DND-41 (cell line): ENCODE measurements around the gene FPR2.

ENCODE experiments used
- ATAC-seq: fragments of 200-7000 bp; cut with Tn5 transposase; 3 replicates; pipeline ENCODE4 v1.9.1; 2021; ENCODE audit warnings: low read depth; ENCODE audit not compliant: insufficient read depth
- DNase-seq: peaks from one replicate; pipeline ENCODE4 v3.0.0-alpha.2; 2020
- H2AFZ ChIP-seq: 2 replicates; pipeline ENCODE4 v1.6.0; 2012; ENCODE audit warnings: low read depth, low read length
- H3K27ac ChIP-seq: 2 replicates; pipeline ENCODE4 v1.5.1; 2012; ENCODE audit warnings: low read length, inconsistent platforms
- H3K27me3 ChIP-seq: fragments of 200-600 bp; sonication (generic); 2 replicates; pipeline ENCODE4 v1.6.0; 2012; ENCODE audit warnings: low read length, mild to moderate bottlenecking, inconsistent platforms; ENCODE audit not compliant: insufficient read depth, poor library complexity
- H3K36me3 ChIP-seq: 2 replicates; pipeline ENCODE4 v1.5.1; 2012; ENCODE audit warnings: low read length, inconsistent platforms; ENCODE audit not compliant: insufficient read depth
- H3K4me1 ChIP-seq: 2 replicates; pipeline ENCODE4 v1.5.1; 2012; ENCODE audit warnings: mild to moderate bottlenecking, low read length; ENCODE audit not compliant: insufficient read depth
- H3K4me2 ChIP-seq: 2 replicates; pipeline ENCODE4 v1.6.0; 2012; ENCODE audit warnings: mild to moderate bottlenecking, moderate library complexity, low read length, inconsistent platforms; ENCODE audit not compliant: insufficient read depth
- H3K4me3 ChIP-seq, 2 experiments: fragments of 200-600 bp in 1 of 2; shearing (Covaris generic) in 1 of 2; 2 replicates each; pipeline ENCODE4 v1.5.1; 2012 to 2016; ENCODE audit warnings: inconsistent platforms in 2 of 2, low read length in 2 of 2, mild to moderate bottlenecking in 2 of 2, low read depth in 1 of 2, moderate library complexity in 1 of 2
- H3K79me2 ChIP-seq: 2 replicates; pipeline ENCODE4 v1.6.0; 2012; ENCODE audit warnings: low read length, inconsistent platforms; ENCODE audit not compliant: insufficient read depth
- H3K9ac ChIP-seq: 2 replicates; pipeline ENCODE4 v1.6.0; 2012; ENCODE audit warnings: low read depth, mild to moderate bottlenecking, inconsistent platforms, low read length, moderate library complexity
- H3K9me3 ChIP-seq: 2 replicates; pipeline ENCODE4 v1.5.1; 2012; ENCODE audit warnings: low read length, moderate library complexity, mild to moderate bottlenecking, inconsistent platforms; ENCODE audit not compliant: insufficient read depth, severe bottlenecking
- H4K20me1 ChIP-seq: 2 replicates; pipeline ENCODE4 v1.6.0; 2012; ENCODE audit warnings: low read length; ENCODE audit not compliant: insufficient read depth
- EZH2 ChIP-seq: IDR thresholded peaks from 3 replicates; pipeline ENCODE4 v1.6.1; 2012; ENCODE audit warnings: borderline replicate concordance, low read depth, mild to moderate bottlenecking, moderate library complexity, low read length, inconsistent platforms; ENCODE audit not compliant: severe bottlenecking
- TF ChIP-seq, protein P1 (sequence below): IDR thresholded peaks from 2 replicates; pipeline ENCODE4 v1.5.1; 2012; ENCODE audit warnings: borderline replicate concordance, low read length, moderate library complexity, mild to moderate bottlenecking; ENCODE audit not compliant: poor library complexity, severe bottlenecking; ENCODE audit errors: extremely low read depth

FPR2 gene

GRCh38 chr19:51724543-51724942 lies 36.4 kb upstream of the FPR2 start:
- H2AFZ ChIP-seq: no peak overlapping the region

GRCh38 chr19:51726049-51726448 lies 34.9 kb upstream of the FPR2 start:
- no peak for ATAC-seq

More at GRCh38 chr19:51724543-51724942, 36.4 kb upstream of the FPR2 start:
- TF ChIP-seq, protein P1, sequence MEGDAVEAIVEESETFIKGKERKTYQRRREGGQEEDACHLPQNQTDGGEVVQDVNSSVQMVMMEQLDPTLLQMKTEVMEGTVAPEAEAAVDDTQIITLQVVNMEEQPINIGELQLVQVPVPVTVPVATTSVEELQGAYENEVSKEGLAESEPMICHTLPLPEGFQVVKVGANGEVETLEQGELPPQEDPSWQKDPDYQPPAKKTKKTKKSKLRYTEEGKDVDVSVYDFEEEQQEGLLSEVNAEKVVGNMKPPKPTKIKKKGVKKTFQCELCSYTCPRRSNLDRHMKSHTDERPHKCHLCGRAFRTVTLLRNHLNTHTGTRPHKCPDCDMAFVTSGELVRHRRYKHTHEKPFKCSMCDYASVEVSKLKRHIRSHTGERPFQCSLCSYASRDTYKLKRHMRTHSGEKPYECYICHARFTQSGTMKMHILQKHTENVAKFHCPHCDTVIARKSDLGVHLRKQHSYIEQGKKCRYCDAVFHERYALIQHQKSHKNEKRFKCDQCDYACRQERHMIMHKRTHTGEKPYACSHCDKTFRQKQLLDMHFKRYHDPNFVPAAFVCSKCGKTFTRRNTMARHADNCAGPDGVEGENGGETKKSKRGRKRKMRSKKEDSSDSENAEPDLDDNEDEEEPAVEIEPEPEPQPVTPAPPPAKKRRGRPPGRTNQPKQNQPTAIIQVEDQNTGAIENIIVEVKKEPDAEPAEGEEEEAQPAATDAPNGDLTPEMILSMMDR: no peak
- TF ChIP-seq EZH2: no peak
- DNase-seq (no peak), ATAC-seq (no peak)
- Histone ChIP-seq H3K4me3 (no peak overlapping the region), H3K4me1 (no peaks in the 10 kb centered on the region), H3K27ac (no peak overlapping the region), H3K4me2 (no peak overlapping the region), H4K20me1 (peaks cover 2% of the 10 kb centered on the region; the same call in 1 of the 2 replicates), H3K27me3 (no peaks in the 10 kb centered on the region), H3K36me3 (no peaks in the 10 kb centered on the region), H3K9me3 (no peaks in the 10 kb centered on the region), H3K79me2 (no peaks in the 10 kb centered on the region), H3K9ac (no peak overlapping the region)

GRCh38 chr19:51727349-51727880 lies 33.6 kb upstream of the FPR2 start:
- no peak overlapping the region for H3K9ac ChIP-seq
- H3K4me2 ChIP-seq: no peak overlapping the region
- H3K27ac ChIP-seq: no peak overlapping the region
- no peak overlapping the region for H3K4me3 ChIP-seq
- no peaks in the 10 kb centered on the region for H3K27me3 ChIP-seq
- no peaks in the 10 kb centered on the region for H3K4me1 ChIP-seq
- H3K9me3 ChIP-seq: peaks cover 4% of the 10 kb centered on the region
- no peak for TF ChIP-seq EZH2
- TF ChIP-seq, protein P1: no peak
- DNase-seq (no peak), ATAC-seq (no peak)
- H3K79me2 ChIP-seq: no peaks in the 10 kb centered on the region
- H3K36me3 ChIP-seq: no peaks in the 10 kb centered on the region
- H4K20me1 ChIP-seq: peaks cover 2% of the 10 kb centered on the region; the same call in 1 of the 2 replicates
- H2AFZ ChIP-seq: no peak overlapping the region

More at GRCh38 chr19:51726049-51726448, 34.9 kb upstream of the FPR2 start:
- Histone ChIP-seq H3K4me3 (no peak overlapping the region), H3K27ac (no peak overlapping the region), H3K79me2 (no peaks in the 10 kb centered on the region), H4K20me1 (peaks cover 2% of the 10 kb centered on the region; the same call in 1 of the 2 replicates), H3K36me3 (no peaks in the 10 kb centered on the region), H3K4me1 (no peaks in the 10 kb centered on the region), H3K27me3 (no peaks in the 10 kb centered on the region), H3K9ac (no peak overlapping the region), H3K4me2 (no peak overlapping the region), H2AFZ (no peak overlapping the region), H3K9me3 (peaks cover 4% of the 10 kb centered on the region)
- TF ChIP-seq EZH2: no peak
- TF ChIP-seq, protein P1: no peak
- no peak for DNase-seq

- no peak overlapping the region for H3K27ac ChIP-seq
- no peaks in the 10 kb centered on the region for H3K27me3 ChIP-seq
- no peak for DNase-seq
- H4K20me1 ChIP-seq: peaks cover 2% of the 10 kb centered on the region; the same call in 1 of the 2 replicates
- H3K4me2 ChIP-seq: no peak overlapping the region
- no peaks in the 10 kb centered on the region for H3K79me2 ChIP-seq
- no peak for ATAC-seq
- H3K9me3 ChIP-seq: peaks cover 4% of the 10 kb centered on the region
- H3K4me1 ChIP-seq: no peaks in the 10 kb centered on the region
- H3K4me3 ChIP-seq: no peak overlapping the region
- H3K36me3 ChIP-seq: no peaks in the 10 kb centered on the region
- TF ChIP-seq, protein P1: no peak
- TF ChIP-seq EZH2: no peak
- H2AFZ ChIP-seq: no peak overlapping the region
- H3K9ac ChIP-seq: no peak overlapping the region
Observed at GRCh38 chr19:51729781-51730180, 31.2 kb upstream of the FPR2 start.
